ENCODE data around the gene ZNF462.

ZNF462 gene

DNA sequence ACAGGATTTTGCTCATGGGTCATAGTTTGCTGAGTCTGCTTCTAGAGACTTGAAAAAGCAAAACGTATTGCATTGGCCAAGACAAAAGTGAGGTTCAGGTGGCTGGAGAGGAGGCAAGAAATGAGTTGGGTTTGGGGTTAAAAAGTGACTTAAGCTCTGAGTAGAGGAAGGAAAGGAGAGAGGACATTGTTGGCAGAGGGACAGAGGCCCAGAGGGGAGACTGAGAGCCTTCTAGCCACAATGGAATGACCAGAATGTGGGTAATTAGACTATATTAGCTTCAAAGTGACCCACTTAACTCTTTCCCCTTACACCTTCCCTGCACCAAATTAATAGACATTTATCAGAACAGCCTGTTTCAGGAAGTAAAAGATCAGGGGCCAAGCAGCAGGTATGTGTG is 188.4 kb downstream of the ZNF462 start:
- no peak for DNase-seq (ENCODE audit: low read depth)
- TF ChIP-seq, protein P1, sequence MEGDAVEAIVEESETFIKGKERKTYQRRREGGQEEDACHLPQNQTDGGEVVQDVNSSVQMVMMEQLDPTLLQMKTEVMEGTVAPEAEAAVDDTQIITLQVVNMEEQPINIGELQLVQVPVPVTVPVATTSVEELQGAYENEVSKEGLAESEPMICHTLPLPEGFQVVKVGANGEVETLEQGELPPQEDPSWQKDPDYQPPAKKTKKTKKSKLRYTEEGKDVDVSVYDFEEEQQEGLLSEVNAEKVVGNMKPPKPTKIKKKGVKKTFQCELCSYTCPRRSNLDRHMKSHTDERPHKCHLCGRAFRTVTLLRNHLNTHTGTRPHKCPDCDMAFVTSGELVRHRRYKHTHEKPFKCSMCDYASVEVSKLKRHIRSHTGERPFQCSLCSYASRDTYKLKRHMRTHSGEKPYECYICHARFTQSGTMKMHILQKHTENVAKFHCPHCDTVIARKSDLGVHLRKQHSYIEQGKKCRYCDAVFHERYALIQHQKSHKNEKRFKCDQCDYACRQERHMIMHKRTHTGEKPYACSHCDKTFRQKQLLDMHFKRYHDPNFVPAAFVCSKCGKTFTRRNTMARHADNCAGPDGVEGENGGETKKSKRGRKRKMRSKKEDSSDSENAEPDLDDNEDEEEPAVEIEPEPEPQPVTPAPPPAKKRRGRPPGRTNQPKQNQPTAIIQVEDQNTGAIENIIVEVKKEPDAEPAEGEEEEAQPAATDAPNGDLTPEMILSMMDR (conservative IDR thresholded peaks at IDR 0.05; ENCODE audit: low read length) = no peak
- no peak overlapping the region for H3K4me3 ChIP-seq (ENCODE audit: low read length)

DNA sequence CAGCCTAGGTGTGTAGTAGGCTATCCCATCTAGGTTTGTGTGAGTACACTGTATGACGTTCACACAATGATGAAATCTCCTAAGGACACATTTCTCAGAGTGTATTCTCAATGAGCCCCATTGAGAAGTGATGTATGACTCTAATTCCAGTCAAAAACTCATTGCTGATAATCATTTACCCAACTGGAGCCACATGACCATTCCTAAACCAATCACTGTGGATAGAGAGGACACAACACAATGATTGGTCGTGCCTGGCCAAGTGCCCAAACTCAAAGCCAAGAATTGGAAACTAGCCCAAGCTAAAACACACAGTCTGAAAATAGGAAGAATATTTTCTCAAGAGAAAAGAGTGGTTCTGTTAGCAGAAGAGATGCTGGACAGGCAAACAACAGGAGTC is 191.2 kb downstream of the ZNF462 start:
- DNase-seq (ENCODE audit: low read depth) = no peak
- no peak overlapping the region for H3K4me3 ChIP-seq (ENCODE audit: low read length)
- TF ChIP-seq, protein P1 (conservative IDR thresholded peaks at IDR 0.05; ENCODE audit: low read length) = no peak

DNA sequence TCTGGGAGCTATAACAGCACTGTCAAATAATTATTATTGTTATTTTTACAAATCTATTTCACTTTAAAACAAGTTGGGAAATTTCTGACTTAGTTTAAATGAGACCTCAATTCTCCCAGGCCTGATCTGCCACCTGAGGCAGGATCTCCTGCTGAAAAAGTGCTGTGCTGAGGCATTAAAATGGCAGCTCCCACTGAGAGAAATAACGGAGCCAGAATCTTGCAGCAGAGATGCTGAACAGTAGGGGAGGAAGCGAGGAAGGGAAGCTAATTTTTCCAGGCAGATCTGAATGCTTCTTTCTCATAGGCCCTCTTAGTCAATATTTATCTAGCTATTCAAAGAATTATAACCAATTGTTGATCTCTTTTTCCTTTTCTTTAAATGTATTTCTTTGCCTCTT is 196.3 kb downstream of the ZNF462 start:
- no peak for DNase-seq (ENCODE audit: low read depth)
- H3K4me3 ChIP-seq (ENCODE audit: low read length) = no peak overlapping the region
- TF ChIP-seq, protein P1 (conservative IDR thresholded peaks at IDR 0.05; ENCODE audit: low read length) = no peak

DNA sequence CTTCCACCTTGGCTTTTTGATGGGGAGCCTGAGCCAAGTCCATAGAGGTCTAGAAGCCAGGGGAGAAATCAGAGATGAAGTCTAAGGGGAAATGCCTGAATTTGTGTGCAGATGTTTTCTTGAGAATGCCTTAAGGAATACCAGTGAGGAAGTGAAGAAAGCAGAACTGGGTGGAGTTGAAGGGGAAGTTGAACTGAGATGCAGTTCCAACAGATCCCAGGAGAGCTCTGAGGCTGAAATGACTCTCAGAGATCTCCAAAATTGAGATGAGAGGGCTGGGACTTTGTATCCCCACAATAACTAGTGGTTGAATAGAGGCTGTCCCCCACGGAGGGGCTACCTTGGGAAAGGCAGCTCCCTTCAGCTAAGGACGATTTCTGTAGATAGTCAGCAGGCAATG is 197.1 kb downstream of the ZNF462 start:
- H3K4me3 ChIP-seq (ENCODE audit: low read length) = no peak overlapping the region
- DNase-seq (ENCODE audit: low read depth) = no peak
- TF ChIP-seq, protein P1 (conservative IDR thresholded peaks at IDR 0.05; ENCODE audit: low read length) = no peak

All from AG10803 (cell line).